ENCODE data around the gene MIOS.
"Not testable (repeated sequence)": the region's sequence is repeated elsewhere in the genome, so short reads cannot be mapped to it uniquely, and the experiment has no call there.

Gene MIOS

GRCh38 chr7:7554649-7555575 is 11.8 kb upstream of the MIOS start:
- no peak for DNase-seq

- no peak for DNase-seq
Observed at GRCh38 chr7:7556852-7557251, 9.8 kb upstream of the MIOS start.

- DNase-seq, result no peak
Observed at GRCh38 chr7:7557252-7557651, 9.4 kb upstream of the MIOS start.

- not testable (repeated sequence) for DNase-seq
Observed at GRCh38 chr7:7561591-7561990, 5.1 kb upstream of the MIOS start.

- DNase-seq, result no peak
Observed at GRCh38 chr7:7562736-7563135, 3.9 kb upstream of the MIOS start.

- no peak for DNase-seq
Observed at GRCh38 chr7:7563269-7563668, 3.4 kb upstream of the MIOS start.

GRCh38 chr7:7563813-7564212 is 2.9 kb upstream of the MIOS start:
- DNase-seq, result no peak

- DNase-seq, result no peak
Observed at GRCh38 chr7:7564323-7564780, 2.3 kb upstream of the MIOS start.

- DNase-seq, result peak; percentile 30
Observed at GRCh38 chr7:7565018-7565680, 1.5 kb upstream of the MIOS start.

GRCh38 chr7:7565746-7566650 is 686 bp upstream of the MIOS start:
- no peak for DNase-seq

- no peak for DNase-seq
Observed at GRCh38 chr7:7567898-7568531, 1.3 kb downstream of the MIOS start.

- no peak for DNase-seq
Observed at GRCh38 chr7:7568553-7568952, 1.9 kb downstream of the MIOS start.

- peak; percentile 23 for DNase-seq
Observed at GRCh38 chr7:7569081-7569527, 2.4 kb downstream of the MIOS start.

GRCh38 chr7:7569615-7570014 is 2.9 kb downstream of the MIOS start:
- DNase-seq, result no peak

GRCh38 chr7:7570584-7570983 is 3.9 kb downstream of the MIOS start:
- DNase-seq, result no peak

- DNase-seq, result no peak
Observed at GRCh38 chr7:7573701-7574100, 7.0 kb downstream of the MIOS start.

GRCh38 chr7:7576344-7576743 is 9.7 kb downstream of the MIOS start:
- no peak for DNase-seq

GRCh38 chr7:7577888-7578287 is 11.2 kb downstream of the MIOS start:
- DNase-seq, result no peak

GRCh38 chr7:7579638-7580037 is 13.0 kb downstream of the MIOS start:
- DNase-seq, result no peak

- no peak for DNase-seq
Observed at GRCh38 chr7:7581531-7582179, 15.0 kb downstream of the MIOS start.

GRCh38 chr7:7582596-7582995 is 15.9 kb downstream of the MIOS start:
- DNase-seq, result no peak

GRCh38 chr7:7583731-7584130 is 17.0 kb downstream of the MIOS start:
- DNase-seq, result no peak
